SW 1271 (cell line): ENCODE measurements around the gene WWC2.
"Not testable (repeated sequence)": the region's sequence is repeated elsewhere in the genome, so short reads cannot be mapped to it uniquely, and the experiment has no call there.

Source experiments
- DNase-seq, 2 experiments: peaks; one replicate each; lab custom pipeline; 2025; lab: John Stamatoyannopoulos, UW

WWC2 gene

DNA sequence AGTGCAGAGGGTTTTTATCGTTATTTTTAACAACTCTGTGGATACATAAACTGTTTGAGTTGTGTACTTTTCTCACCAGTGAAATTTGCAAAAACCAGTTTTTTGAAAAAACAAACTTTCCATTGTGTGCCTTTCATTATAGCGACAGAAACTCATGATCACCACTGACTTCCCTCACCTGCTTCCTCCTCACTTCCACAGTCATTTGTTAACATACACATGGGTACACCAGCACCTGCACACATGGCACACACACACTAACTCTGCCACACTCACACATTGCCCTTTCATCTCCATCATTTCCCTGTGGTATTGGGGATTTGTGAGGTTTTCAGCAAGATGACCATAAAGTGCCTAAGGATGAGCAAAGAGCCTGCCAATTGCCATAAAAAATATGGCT, 200.4 kb downstream of the WWC2 start:
- no peak for DNase-seq

DNA sequence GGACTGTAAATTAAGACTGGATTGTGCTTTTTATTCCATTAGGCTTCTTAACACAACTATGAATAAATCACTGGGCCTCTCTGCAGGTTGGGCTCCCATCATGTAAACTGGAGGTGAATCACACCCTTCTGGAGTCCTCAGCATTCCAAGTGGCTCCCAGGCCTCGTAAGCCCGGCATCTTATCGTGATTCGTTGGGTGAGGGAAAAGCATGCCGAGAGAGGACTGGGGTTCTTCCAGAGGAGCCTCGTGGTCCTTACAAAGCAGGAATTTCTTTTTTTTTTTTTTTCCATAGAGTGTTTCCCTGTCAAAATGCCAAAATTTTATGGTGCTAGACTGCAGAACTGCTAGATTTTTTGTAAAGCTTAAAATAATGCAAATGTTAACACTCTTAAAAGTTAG, 201.0 kb downstream of the WWC2 start:
- DNase-seq, result no peak

DNA sequence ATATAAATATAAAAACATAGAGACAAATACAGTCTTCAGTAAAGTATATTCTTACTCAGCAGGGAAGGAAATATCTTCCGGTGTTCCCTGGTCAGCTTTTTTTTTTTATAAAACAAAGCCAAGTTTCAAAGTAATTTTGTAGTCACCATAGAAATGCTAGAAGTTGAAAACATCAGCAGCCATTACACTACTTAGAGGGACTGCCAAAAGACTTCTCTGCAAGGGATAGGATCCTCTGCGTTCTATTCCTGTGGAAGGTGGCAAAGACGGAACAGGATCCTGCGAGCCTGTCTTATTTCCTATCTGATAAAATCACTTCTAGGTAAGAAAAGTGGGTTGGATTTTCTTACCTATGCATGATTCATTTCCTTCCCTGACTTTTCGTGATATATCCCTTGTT, 201.6 kb downstream of the WWC2 start:
- no peak for DNase-seq

DNA sequence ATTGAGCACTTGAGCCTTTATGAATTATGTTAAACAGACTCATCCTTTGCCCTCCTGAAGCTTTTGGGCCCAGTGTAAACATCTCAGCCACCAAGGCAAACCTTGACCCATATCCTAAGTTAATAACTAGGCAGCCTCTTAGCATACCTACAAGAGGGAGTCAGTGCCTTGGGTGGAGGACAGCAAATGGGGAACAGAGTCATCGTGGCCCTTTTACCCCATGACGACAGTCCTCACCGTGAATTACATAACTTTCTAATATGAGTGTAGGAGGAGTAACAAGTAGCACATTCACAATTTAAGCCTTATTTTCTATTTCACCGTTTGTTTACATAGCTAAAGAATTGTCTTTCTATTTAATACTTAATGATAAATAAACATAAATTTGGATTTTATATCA, 204.2 kb downstream of the WWC2 start:
- DNase-seq, result no peak

DNA sequence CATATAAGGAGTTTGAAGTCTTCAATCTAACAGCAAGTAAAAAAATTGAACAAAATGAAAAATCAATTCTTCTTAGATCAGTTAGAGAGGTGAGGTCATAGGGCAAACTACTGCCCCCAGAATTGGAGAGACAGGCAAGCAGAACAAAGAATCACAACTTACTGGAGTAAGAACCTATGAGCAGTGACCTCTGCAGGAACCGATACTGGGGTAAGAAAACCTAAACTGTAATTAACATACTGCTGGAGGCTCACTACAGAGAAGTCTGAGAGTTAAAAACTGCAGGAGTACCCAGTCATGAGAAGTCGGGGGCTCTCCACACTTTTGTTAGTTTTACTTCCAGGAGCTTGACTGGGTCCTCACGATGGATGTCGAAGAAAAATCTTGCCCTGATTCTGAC, 205.0 kb downstream of the WWC2 start:
- no peak for DNase-seq

DNA sequence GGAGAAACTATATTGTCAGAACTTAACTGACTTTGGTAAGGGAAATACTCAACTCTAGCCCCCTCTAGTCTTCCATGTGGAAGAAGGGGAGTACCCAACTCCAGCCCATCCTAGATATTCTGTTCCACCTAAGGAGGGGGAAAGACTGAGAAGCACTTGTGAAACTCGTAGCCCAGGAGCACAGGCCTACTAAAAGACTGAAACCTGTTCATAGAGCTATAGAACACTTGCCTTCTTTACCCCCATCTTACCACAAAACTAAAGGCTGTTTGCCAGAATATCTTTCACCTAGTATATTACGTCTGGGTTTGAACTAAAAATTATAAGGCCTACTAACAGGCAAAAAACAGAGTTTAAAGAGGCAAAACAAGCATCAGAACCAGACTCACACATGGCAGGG, 205.5 kb downstream of the WWC2 start:
- no peak for DNase-seq

DNA sequence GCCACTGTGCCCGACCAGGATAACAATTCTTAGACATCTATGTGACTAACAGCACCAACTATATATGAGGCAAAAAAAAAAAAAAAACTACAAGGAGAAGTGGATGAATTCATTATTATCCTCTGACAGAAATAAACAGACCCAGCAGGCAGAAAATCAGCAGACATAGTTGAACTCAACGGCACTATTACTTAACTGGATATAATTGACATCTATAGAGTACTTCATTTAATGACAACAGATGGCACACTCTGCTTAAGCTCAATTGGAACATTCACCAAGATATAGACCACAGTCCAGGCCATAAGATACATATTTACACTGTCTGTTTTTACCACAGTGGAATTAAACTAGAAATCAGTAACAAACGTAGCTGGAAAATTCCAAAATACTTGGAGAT, 207.8 kb downstream of the WWC2 start:
- no peak for DNase-seq

DNA sequence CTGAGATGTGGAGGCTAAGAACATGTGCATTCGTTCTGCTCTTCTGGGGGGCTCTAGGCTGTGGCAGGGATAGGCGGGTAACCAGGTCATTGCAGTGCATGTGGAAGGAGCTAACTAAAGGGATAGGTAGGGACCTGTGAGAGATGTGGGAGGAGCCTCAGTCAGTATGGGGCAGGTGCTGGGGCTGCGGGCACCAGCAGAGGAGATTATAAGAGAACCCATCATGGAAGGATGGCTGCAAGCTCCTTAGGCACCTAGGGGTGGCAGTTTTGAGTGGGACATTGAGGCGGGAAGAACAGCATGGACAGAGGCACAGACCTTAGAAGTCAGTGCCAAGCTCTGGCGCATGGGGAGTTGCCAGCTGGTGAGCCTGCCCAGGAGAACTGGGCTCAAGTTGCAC, 213.8 kb downstream of the WWC2 start:
- no peak for DNase-seq

DNA sequence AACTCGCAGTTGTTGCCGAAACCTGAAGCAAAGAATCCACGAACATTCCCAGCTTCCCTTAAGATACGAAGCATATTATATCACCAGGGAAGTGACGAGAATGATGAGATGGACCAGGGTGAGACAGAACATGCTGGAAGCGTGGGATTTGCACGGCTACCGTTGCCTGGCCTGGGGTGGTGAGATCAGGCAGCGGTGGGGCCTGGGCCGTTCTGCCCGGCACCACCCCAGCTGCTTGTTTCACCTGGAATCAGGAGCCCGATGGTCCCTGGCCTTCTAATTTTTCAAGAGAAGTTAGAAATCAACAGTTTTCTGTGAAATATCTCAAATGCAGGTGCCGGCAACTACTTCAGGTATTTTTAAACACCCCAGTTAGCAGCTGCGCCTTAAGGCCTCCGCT, 215.3 kb downstream of the WWC2 start:
- DNase-seq, result no peak

DNA sequence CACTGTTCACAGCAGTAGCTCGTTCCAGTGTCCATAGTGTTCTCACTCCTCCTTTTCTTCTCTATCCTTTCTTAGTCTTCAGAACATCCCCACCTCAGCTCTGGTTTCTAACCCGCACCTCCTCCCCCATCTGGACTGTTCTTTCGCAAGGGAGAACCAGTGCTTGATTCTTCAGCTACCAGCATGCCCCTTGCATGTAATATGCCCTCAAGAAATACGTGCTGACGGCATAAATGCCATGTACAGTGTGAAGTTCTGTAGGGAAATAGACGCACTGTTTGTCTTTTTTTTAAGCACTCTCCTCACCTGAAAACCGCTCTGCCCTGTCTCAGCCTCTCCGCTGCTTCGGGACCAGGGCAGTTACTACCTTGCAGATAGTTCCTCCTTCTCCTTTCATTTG, 215.7 kb downstream of the WWC2 start:
- DNase-seq, result no peak

DNA sequence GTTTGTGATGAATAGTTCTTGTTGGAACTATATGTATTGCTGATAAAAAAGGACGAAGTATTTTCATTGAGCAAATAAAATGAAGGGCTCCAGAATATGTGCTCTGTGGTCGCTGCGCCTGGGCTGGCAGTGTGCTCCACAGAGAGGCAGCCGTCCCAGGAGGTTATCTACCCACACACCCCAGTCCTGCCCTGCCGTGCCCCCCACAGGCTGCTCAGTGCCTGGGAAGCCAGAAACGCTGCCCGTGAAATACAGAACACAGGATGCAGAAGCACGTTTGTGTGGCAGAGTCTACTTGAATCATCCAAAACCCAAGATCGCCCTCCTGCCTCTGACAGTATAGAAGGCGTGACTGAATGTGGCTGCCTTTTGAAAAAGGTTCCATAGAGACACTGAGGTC, 219.6 kb downstream of the WWC2 start:
- no peak for DNase-seq

DNA sequence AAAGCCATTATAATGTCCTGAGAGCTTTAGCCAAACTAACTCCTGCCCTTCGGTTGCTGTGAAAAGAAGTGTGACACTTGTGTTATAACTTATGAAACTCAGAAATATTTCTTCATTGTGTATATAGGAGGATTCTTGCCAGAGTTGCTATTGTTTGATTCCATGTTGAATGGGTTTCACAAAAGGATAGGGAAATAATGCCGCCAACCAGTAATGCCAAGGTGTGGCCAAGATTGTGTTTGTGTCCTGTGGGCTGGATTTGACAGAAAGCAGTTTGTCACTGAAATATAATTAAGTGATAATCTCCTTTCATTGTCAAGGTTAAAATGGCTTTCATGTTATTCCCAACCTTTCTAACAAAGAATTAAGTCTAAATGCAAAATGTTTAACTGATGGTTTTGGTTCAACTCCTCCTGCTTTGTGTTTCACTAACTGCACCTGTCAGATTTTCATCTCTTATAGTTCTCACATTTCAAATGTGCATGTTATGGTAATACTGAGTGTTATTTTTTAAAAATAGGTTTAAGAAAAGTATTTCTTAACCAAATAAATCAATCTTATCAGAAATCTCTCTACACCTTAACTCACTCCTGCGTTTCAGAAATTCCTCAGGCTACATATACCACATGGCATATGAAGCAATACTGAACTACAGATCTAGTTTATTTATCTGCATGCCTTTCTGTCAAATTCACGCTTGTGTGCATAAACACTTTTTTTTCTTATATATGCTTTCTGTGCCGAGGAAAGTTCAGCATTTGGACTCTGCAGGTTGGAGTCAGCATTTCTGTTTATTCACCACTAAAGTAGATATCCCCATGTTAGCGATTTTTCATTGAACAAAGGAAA, 221.4 kb downstream of the WWC2 start, which contains the start of gene CLDN22:
Gene CLDN22, minus strand, starts transcription at position 66 of the 849 bp plus-strand sequence. Its CDS starts 58 bp downstream, at position 8.
- no peak for DNase-seq

DNA sequence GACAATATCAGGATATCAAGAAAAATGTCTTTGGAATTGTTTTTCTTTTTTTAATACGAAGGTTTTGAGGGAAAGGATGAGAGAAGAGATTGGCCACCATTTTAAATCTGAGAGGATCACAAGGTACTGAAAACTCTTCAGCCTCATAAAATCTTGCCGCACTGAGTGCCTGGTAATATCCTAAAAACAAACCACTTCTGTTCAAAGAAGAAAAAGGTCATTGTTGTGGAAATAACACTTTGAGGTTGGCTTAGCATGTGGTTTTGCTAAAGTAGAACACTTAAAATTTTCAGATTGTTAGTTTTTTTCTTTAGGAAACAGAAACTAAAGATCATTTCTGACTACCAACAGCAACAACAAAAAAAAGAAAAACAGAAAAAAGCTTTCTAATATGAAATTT, 222.0 kb downstream of the WWC2 start:
- DNase-seq, result no peak

DNA sequence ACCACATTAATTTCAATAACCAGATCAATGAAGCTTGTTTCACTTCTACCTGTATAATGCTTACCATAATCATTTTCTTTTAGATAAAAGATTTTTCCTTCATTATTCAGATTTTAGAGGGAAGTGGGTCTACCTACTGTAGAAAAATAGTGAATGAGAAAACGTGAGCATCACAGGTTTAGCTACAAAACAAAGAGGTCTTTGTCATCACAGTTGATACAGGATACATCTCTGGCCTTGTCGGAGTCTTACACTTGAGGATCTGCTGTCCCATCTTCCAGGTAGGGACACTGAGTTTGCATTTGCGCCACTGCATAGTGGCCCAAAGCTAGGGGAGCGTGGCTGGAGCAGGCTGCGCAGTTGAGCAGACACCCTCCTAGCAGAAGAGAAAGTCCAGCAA, 222.5 kb downstream of the WWC2 start:
- DNase-seq, result no peak

DNA sequence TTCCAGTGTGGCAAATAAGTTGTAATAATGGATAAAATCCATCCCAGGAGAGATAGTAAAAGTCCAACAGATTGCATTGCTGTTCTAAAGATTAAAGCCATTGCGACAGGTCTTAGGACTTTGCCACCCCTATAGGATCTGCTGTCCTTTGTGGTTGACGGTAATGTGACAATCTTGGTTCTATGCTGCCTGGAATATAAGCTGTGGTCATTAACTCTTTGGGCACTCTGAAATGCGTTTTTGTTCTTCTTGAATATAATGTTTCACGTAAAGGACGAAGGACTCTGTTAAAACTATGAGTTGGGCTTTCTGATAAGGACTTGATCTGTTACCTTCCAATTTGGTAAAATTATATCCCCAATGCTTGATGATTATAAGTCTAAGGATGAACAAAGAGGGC, 223.3 kb downstream of the WWC2 start, which contains the start of gene CLDN24:
Gene CLDN24, minus strand, starts transcription at position 101 of the 400 bp plus-strand sequence. Its CDS starts 0 bp downstream, at position 101.
- no peak for DNase-seq

DNA sequence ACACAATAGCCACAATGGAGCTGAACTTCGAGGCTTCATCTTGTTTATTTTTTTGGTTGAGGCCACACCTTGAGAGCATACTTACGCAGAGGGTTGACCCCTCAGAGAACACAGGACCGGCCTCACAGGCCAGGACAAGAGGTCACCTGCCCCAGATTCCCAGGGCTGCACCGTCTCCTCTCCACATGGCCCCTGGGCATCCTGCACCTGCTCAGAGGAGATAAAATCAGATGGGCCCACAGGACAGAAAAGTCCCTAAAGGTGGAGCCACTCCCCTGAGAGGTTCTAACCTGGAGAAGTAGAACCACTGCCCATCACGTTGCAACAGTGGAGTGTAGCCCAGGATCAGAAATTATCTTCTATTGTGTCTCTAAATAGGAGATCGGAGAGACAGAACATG, 224.2 kb downstream of the WWC2 start:
- no peak for DNase-seq

DNA sequence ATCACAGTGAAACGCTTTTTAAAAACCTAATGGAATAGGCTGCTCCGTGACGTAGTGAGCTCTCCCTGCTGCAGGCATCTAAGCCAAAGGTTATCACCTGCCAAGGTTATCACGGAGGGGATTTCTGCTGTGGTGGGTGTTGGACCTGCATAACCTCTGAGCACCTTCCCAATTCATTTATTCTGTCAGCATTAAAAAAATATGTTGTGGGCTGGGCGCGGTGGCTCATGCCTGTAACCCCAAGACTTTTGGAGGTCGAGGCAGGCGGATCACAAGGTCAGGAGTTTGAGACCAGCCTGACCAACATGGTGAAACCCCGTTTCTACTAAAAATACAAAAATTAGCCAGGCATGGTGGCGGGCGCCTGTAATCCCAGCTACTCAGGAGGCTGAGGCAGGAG, 225.0 kb downstream of the WWC2 start:
- DNase-seq, result not testable (repeated sequence)

DNA sequence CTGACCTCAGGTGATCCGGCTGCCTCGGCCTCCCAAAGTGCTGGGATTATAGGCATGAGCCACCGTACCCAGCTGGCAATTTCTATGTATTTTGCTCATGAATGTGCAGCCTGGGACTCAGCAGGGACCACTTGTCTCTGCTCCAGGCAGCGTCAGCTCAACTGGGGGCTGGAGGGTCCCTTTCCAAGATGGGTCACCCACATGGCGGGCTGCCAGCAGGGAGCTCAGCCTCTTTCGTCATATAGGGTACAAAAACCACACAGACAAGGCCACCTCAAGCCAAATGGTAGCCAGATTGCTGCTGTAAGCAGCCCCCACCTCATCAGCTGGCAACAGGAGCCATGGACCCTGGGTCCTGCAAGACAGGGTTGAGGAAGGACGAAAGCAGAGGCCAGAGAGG, 225.6 kb downstream of the WWC2 start:
- DNase-seq, result no peak

DNA sequence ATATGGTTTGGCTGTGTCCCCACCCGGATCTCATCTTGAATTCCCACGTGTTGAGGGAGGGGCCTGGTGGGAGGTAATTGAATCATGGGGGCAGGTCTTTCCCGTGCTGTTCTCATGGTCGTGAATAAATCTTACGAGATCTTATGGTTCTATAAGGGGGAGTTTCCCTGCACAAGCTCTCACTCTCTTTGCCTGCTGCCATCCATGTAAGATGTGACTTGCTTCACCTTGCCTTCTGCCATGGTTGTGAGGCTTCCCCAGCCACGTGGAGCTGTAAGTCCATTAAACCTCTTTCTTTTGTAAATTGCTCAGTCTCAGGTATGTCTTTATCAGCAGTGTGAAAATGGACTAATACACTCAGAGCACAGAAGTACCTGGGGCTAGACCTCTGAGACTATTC, 227.3 kb downstream of the WWC2 start:
- not testable (repeated sequence) for DNase-seq

DNA sequence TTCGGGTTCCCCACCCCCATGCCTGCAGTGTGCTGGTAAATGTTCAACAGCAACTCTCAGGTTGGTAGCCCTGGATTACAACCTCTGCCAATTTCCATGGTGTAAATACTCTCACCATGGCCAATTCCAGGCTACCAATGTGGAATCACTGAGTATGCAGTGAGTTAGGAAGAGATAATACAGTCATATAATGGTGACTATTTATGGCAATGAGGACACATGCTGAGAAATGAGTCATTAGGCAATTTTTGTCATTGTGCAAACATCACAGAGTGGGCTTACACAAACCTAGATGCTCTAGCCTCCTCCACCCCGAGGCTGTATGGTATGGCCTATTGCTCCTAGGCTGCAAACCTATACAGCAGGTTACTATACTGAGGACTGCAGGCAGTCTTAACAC, 227.8 kb downstream of the WWC2 start:
- DNase-seq, result no peak

DNA sequence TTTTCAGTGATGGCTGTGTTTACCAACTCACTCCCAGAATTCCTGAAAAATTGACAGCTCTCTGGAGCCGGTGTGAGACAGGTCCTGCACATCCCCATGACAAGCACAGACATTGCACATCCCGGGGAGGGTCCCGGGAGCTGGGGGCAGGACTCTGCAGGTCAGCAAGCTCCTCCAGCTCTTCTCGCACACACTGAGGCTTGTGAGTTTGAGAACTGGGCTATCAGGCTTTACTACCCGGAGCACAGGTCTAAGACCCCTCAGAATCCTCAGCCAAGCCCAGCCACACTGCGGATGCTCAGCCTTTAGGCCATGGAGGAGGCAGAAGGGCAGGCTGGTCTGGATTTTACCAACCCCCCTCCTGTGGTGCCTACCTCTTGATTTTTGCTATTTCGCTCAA, 228.8 kb downstream of the WWC2 start:
- DNase-seq, result no peak

DNA sequence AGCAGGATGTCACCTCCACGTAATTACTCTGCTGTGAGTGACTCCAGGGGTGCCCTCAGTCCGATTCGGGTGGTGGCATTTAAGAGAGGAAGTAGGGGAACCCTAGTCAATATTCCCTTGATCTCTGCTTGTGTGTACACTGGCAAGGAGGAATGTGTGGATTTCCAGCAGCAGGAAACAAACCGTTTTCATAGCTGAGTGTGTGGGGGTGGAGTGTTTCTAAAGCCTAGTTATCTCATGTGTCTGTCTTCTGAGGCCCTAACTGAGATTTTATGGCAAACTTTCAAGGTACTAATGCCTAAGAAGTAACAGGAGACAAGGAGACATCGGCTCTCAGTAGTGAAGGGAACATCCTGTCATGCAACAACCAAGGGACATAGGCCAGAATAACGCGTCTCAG, 229.8 kb downstream of the WWC2 start:
- DNase-seq, result no peak

DNA sequence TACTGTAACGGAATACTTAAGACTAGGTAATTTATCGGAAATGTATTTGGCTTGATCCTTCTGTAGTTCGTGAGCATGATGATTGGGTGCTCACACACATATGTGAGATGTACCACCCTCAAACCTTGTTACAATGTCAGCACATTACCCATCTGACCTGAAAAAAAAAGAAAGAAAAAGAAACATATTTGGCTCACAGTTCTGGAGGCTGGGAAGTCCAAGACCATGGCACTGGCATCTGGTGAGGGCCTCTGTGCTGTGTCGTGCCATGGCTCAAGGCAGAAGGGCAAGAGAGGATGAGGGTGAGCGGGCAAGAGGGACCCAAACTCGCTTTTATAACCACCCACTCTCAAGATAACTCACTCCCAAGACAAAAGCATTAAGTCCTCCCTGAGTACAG, 230.2 kb downstream of the WWC2 start:
- DNase-seq, result no peak
